Esophagus squamous epithelium (tissue), 4 donors: ENCODE data around the gene FAM114A1.

Experiments used
- POLR2A ChIP-seq, 4 donors: fragments of 450-650 bp; IDR thresholded peaks; one replicate each; pipeline ENCODE4 v1.6.1; 2017; ENCODE audit warnings: antibody characterized with exemption in 4 of 4, mild to moderate bottlenecking in 4 of 4, moderate library complexity in 3 of 4
- TF ChIP-seq, protein P1 (sequence below), 6 experiments: fragments of 450-650 bp in 4 of 6; fragments of 200-600 bp in 2 of 6; sonication (generic) in 2 of 6; IDR thresholded peaks; one replicate each; pipeline ENCODE4 v1.5.1; 2016 to 2019; ENCODE audit warnings: antibody characterized with exemption in 6 of 6, mild to moderate bottlenecking in 4 of 6, moderate library complexity in 4 of 6

DNA sequence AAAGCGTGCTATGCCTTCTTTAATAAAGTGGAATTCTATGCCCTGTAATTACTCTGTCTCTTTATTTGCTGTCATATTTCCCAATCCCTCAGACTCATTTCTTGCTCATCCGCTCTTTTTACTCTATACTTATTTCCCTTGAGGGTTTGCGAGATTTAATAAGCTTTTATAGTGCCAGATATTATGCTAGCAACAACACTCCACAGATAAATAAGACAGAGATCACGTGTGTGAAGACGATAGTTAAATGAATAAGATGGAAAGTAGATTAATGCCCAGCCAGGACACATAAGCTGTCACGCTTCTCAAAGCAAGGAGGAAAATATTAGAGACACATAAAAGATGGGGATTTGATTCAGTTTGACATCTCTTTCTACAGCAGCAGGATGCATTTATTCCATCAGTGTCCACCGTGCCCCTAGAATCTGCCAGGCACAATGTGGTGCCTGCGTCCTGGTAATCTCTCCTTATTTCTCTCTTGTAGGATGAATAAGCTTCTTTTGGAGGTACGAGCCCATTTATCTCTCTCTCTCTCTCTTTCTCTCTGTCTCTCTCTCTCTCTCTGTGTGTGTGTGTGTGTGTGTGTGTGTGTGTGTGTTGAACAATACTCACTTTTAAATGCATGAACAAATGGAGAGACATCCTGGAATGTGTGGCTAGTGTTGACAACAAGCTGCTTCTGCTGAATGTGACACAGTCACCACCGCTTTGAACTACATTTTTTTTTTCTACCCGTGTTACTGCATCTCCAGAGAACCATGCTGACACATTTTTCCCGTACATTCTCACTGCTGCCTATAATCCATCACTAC is 116.4 kb downstream of the FAM114A1 start:
- TF ChIP-seq, protein P1, sequence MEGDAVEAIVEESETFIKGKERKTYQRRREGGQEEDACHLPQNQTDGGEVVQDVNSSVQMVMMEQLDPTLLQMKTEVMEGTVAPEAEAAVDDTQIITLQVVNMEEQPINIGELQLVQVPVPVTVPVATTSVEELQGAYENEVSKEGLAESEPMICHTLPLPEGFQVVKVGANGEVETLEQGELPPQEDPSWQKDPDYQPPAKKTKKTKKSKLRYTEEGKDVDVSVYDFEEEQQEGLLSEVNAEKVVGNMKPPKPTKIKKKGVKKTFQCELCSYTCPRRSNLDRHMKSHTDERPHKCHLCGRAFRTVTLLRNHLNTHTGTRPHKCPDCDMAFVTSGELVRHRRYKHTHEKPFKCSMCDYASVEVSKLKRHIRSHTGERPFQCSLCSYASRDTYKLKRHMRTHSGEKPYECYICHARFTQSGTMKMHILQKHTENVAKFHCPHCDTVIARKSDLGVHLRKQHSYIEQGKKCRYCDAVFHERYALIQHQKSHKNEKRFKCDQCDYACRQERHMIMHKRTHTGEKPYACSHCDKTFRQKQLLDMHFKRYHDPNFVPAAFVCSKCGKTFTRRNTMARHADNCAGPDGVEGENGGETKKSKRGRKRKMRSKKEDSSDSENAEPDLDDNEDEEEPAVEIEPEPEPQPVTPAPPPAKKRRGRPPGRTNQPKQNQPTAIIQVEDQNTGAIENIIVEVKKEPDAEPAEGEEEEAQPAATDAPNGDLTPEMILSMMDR (IDR thresholded peaks at IDR 0.05): no peak
- TF ChIP-seq POLR2A (IDR thresholded peaks at IDR 0.05): no peak
